ENCODE data around the gene AMZ2. TPM values are rescaled to one million over a fixed set of nuclear protein-coding genes. Genes with fewer than 3 reads are reported as not detected.
A peak's percentile ranks its signal among the peaks of the same experiment; 100 is the strongest.
"Not testable (repeated sequence)": the region's sequence is repeated elsewhere in the genome, so short reads cannot be mapped to it uniquely, and the experiment has no call there.

The AMZ2 gene
- total and polyA plus RNA-seq, 8 donors = 21.2 to 46.0 (median 29.5) TPM

DNA sequence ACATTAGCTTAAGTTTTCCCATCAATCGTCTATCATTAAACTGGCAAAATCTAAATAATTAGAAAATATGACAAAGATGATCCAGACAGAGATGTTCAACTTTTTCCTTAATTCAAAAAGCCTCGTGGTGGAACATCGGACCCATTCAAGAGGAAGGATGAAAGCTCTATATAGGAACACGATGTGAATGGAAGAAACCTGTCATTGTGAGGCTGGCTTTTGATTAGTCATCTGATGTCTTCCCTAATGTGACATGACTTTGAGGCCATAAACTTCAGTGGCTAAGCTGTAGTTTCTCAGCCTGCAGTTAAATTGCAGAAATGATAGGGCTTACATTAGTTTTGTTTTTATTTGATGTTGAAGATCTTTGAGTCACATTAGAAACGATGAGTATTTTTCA is 1.0 kb downstream of the AMZ2 start:
- no peak for DNase-seq
- intact Hi-C loops (cut with DNase I) = no loop called here
- FAIRE-seq = no peak
- ATAC-seq = no peak
- Histone ChIP-seq H3K36me3 (peaks cover 0 to 12% (median 0%) of the 10 kb centered on the region in 3 donors), H3K27me3 (no peaks in the 10 kb centered on the region), H3K9me3 (no peaks in the 10 kb centered on the region), H3K4me1 (peaks cover 0 to 8% (median 0%) of the 10 kb centered on the region in 3 donors), H3K27ac (no peak overlapping the region), H3K4me3 (peak overlapping the region in 1 of 4 donors; percentile 86)
- WGBS, 2 donors = 68 to 80% methylated on average over 5 of the region's 5 CpGs
- no peak for TF ChIP-seq CTCF (IDR thresholded peaks at IDR 0.05)

GRCh38 chr17:68249354-68249765 is 1.5 kb downstream of the AMZ2 start:
- Histone ChIP-seq H3K9me3 (no peaks in the 10 kb centered on the region), H3K4me1 (peaks cover 0 to 8% (median 0%) of the 10 kb centered on the region in 3 donors), H3K36me3 (peaks cover 0 to 15% (median 0%) of the 10 kb centered on the region in 3 donors), H3K27me3 (no peaks in the 10 kb centered on the region), H3K4me3 (no peak overlapping the region), H3K27ac (no peak overlapping the region)
- no peak for FAIRE-seq
- intact Hi-C loops (cut with DNase I) = no loop called here
- no peak for DNase-seq
- ATAC-seq = no peak
- whole genome bisulfite sequencing, 2 donors = 74 to 78% methylated on average over 7 of the region's 7 CpGs
- no peak for TF ChIP-seq CTCF (IDR thresholded peaks at IDR 0.05)

DNA sequence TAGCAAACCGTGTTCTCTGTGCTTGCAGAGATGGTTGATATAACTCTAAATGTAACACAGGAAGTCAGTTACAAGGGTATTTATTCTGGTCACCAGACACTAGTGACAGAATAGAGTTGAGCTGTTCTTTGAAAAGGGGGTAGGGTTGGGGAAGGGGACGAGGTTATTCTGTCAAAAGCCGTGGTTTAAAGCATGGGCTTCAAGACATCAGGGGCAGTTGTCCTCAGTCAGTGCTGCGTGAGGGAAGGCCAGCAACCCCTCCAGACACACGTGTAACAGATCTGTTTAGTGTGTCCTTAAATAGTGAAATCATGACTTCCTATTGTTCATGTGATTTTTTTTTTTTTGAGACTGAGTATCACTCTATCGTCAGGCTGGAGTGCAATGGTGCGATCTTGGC is 5.6 kb downstream of the AMZ2 start:
- H3K27ac ChIP-seq; FAIRE-seq; DNase-seq; intact Hi-C loops (cut with DNase I); H3K27me3 ChIP-seq; H3K4me3 ChIP-seq; H3K9me3 ChIP-seq; H3K4me1 ChIP-seq; ATAC-seq: not testable (repeated sequence)
- 88 to 92% methylated on average over 7 of the region's 7 CpGs for WGBS, 2 donors
- H3K36me3 ChIP-seq = peaks cover 0 to 16% (median 0%) of the 10 kb centered on the region in 3 donors

- ATAC-seq (no peak), DNase-seq (no peak), FAIRE-seq (no peak)
- TF ChIP-seq CTCF (IDR thresholded peaks at IDR 0.05) = no peak
- Histone ChIP-seq H3K4me1 (peaks cover 0 to 3% (median 0%) of the 10 kb centered on the region in 3 donors), H3K27ac (no peak overlapping the region), H3K4me3 (no peak overlapping the region), H3K9me3 (no peaks in the 10 kb centered on the region), H3K36me3 (peaks cover 0 to 16% (median 0%) of the 10 kb centered on the region in 3 donors), H3K27me3 (no peaks in the 10 kb centered on the region)
- 81 to 85% methylated on average over 4 of the region's 4 CpGs for WGBS, 2 donors
- intact Hi-C loops (cut with DNase I) = no loop called here
These were observed 7.3 kb downstream of the AMZ2 start for GRCh38 chr17:68255151-68255550.

- Histone ChIP-seq H3K4me1 (peaks cover 0 to 3% (median 0%) of the 10 kb centered on the region in 3 donors), H3K4me3 (no peak overlapping the region), H3K27me3 (no peaks in the 10 kb centered on the region), H3K9me3 (no peaks in the 10 kb centered on the region), H3K36me3 (peaks cover 0 to 9% (median 0%) of the 10 kb centered on the region in 3 donors), H3K27ac (no peak overlapping the region)
- intact Hi-C loops (cut with DNase I) = no loop called here
- FAIRE-seq (no peak), ATAC-seq (no peak), DNase-seq (no peak)
- 71 to 77% methylated on average over 5 of the region's 5 CpGs for WGBS, 2 donors
- TF ChIP-seq CTCF (IDR thresholded peaks at IDR 0.05) = no peak
These were observed 8.1 kb downstream of the AMZ2 start for GRCh38 chr17:68255731-68256538.

DNA sequence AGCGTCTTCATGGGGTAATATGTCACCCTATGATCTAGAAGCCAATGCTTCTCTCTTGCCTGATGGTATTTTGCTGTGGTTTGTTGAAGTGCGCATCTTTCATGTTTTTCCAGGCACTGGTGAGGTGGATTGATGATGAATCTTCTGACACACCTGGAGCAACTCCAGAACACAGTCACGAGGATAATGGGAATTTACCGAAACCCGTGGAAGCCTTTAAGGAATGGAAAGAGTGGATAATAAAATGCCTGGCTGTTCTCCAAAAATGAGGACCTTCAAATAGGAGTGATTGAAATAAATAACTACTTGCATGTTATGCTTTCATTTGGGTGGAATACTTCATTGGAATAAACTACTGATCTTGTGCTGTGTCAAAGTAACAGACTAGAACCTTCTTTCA is 8.9 kb downstream of the AMZ2 start:
- intact Hi-C loops (cut with DNase I); H3K27ac ChIP-seq; H3K36me3 ChIP-seq; ATAC-seq; H3K4me3 ChIP-seq; H3K27me3 ChIP-seq; H3K9me3 ChIP-seq; FAIRE-seq; DNase-seq; H3K4me1 ChIP-seq: not testable (repeated sequence)
- 77 to 78% methylated on average over 5 of the region's 5 CpGs for WGBS, 2 donors
